SK-N-SH (cell line): ENCODE data around the gene PLEKHA8. TPM values are rescaled to one million over a fixed set of nuclear protein-coding genes. Genes with fewer than 3 reads are reported as not detected.

Experiments
- CTCF ChIA-PET: fragments of 300-600, 350-600 bp; formaldehyde crosslinking; extraction: SDS; loops from one replicate; lab custom pipeline; 2021; lab: Yijun Ruan, JAX
- POLR2A ChIA-PET: fragments of 350-600 bp; sonication (Branson Sonifier 250); formaldehyde crosslinking; extraction: SDS; loops from one replicate; lab custom pipeline; 2020; ENCODE audit warnings: antibody characterized with exemption, inconsistent platforms; lab: Yijun Ruan, JAX
- DNase-seq: peaks from one replicate; pipeline ENCODE4 v3.0.0; 2012
- H2AFZ ChIP-seq: fragments of 200-600 bp; sonication (generic); 2 replicates; pipeline ENCODE4 v1.8.1; 2016; ENCODE audit warnings: antibody characterized with exemption, mild to moderate bottlenecking, low read depth
- H3F3A ChIP-seq: fragments of 200-600 bp; sonication (generic); replicated peaks from 2 replicates; pipeline ENCODE3; 2016; ENCODE audit warnings: antibody characterized with exemption, mild to moderate bottlenecking; ENCODE audit not compliant: insufficient read depth
- H3K27ac ChIP-seq, 2 experiments: fragments of 200-500 bp in 1 of 2; fragments of 200-600 bp in 1 of 2; sonication (Bioruptor generic) in 1 of 2; sonication (generic), shearing (Covaris generic) in 1 of 2; 2 replicates each; pipeline versions ENCODE4 v1.5.1 to v1.6.1; 2014 to 2016; ENCODE audit warnings: low read depth in 2 of 2, inconsistent platforms in 1 of 2, low read length in 1 of 2, mild to moderate bottlenecking in 1 of 2, mixed read lengths in 1 of 2
- H3K27me3 ChIP-seq: fragments of 200-600 bp; sonication (generic), shearing (Covaris generic); 2 replicates; pipeline ENCODE4 v1.6.1; 2016; ENCODE audit warnings: mixed run types; ENCODE audit not compliant: insufficient read depth
- H3K36me3 ChIP-seq, 2 experiments: fragments of 200-500 bp in 1 of 2; fragments of 200-600 bp in 1 of 2; sonication (Bioruptor generic) in 1 of 2; sonication (generic) in 1 of 2; replicated peaks in 1 of 2; 2 replicates each; pipeline versions ENCODE3 to v1.5.1; 2014 to 2016; ENCODE audit warnings: low read length in 1 of 2, mild to moderate bottlenecking in 1 of 2; ENCODE audit not compliant: insufficient read depth in 2 of 2, control insufficient read depth in 1 of 2
- H3K4me1 ChIP-seq, 2 experiments: fragments of 200-500 bp in 1 of 2; fragments of 200-600 bp in 1 of 2; sonication (Bioruptor generic) in 1 of 2; sonication (generic), shearing (Covaris generic) in 1 of 2; 2 replicates each; pipeline versions ENCODE4 v1.5.1 to v1.6.1; 2014 to 2016; ENCODE audit warnings: low read depth in 1 of 2, low read length in 1 of 2, mixed run types in 1 of 2; ENCODE audit not compliant: insufficient read depth in 2 of 2, control insufficient read depth in 1 of 2
- H3K4me2 ChIP-seq: fragments of 200-600 bp; sonication (generic), shearing (Covaris generic); 2 replicates; pipeline ENCODE4 v1.6.1; 2017; ENCODE audit warnings: mixed run types
- H3K4me3 ChIP-seq, 2 experiments: fragments of 200-500 bp in 1 of 2; fragments of 200-600 bp in 1 of 2; sonication (Bioruptor generic) in 1 of 2; sonication (generic), shearing (Covaris generic) in 1 of 2; 2 replicates each; pipeline versions ENCODE4 v1.5.1 to v1.8.1; 2014 to 2016; ENCODE audit warnings: low read depth in 2 of 2, inconsistent platforms in 1 of 2, low read length in 1 of 2, mild to moderate bottlenecking in 1 of 2, mixed read lengths in 1 of 2, moderate library complexity in 1 of 2
- H3K79me2 ChIP-seq: fragments of 200-600 bp; sonication (generic); 2 replicates; pipeline ENCODE4 v1.8.1; 2017; ENCODE audit warnings: mild to moderate bottlenecking; ENCODE audit not compliant: insufficient read depth
- H3K9ac ChIP-seq: fragments of 200-600 bp; sonication (generic); 2 replicates; pipeline ENCODE4 v1.6.1; 2017; ENCODE audit warnings: mixed run types
- H3K9me2 ChIP-seq: fragments of 200-600 bp; sonication (generic); 2 replicates; pipeline ENCODE4 v1.6.1; 2017; ENCODE audit warnings: mixed run types
- H3K9me3 ChIP-seq: fragments of 200-600 bp; sonication (generic); 2 replicates; pipeline ENCODE4 v1.6.1; 2017; ENCODE audit warnings: mixed run types, mild to moderate bottlenecking, moderate library complexity
- H4K20me1 ChIP-seq: fragments of 200-600 bp; sonication (generic); 2 replicates; pipeline ENCODE4 v1.6.1; 2017; ENCODE audit warnings: mild to moderate bottlenecking, mixed run types; ENCODE audit not compliant: insufficient read depth
- FOXJ3 ChIP-seq: sonication (generic); formaldehyde crosslinking; IDR thresholded peaks from 2 replicates; pipeline ENCODE4 v1.5.1; 2020; ENCODE audit warnings: mild to moderate bottlenecking, missing genetic modification reagents
- JUND ChIP-seq: IDR thresholded peaks from 2 replicates; pipeline ENCODE4 v1.4.0; 2012
- RAD21 ChIP-seq: IDR thresholded peaks from 2 replicates; pipeline ENCODE4 v1.6.1; 2012; ENCODE audit warnings: mild to moderate bottlenecking, low read length
- YY1 ChIP-seq: IDR thresholded peaks from 2 replicates; pipeline ENCODE4 v1.4.0; 2012; ENCODE audit warnings: low read depth, mild to moderate bottlenecking
- WGBS: methylation state at CpG from one replicate; pipeline ENCODE4 v1.1.6; 2017; ENCODE audit warnings: low lambda C conversion rate; 5-methylcytosine and 5-hydroxymethylcytosine counted together
- polyA plus RNA-seq, 3 experiments: library from polyadenylated mRNA; depleted of rRNA; stranded (reverse); fragments of >200 nt; gene quantifications; 2 replicates each; pipeline ENCODE4 v1.2.3, GENCODE V29; 2012
- TF ChIP-seq, protein P1 (sequence below): IDR thresholded peaks from 2 replicates; pipeline ENCODE4; 2012
- TF ChIP-seq, protein P2 (sequence below): fragments of 150-350 bp; IDR thresholded peaks from 2 replicates; pipeline ENCODE4 v1.6.1; 2016; ENCODE audit warnings: mild to moderate bottlenecking, low read depth, low read length
- TF ChIP-seq, protein P3 (sequence below): IDR thresholded peaks from 2 replicates; pipeline ENCODE4 v1.4.0; 2012; ENCODE audit warnings: low read depth, borderline replicate concordance
- TF ChIP-seq, protein P4 (sequence below): fragments of 200-600 bp; sonication (generic); IDR thresholded peaks from 2 replicates; pipeline ENCODE4 v1.6.1; 2017; ENCODE audit warnings: antibody characterized with exemption, mild to moderate bottlenecking, moderate library complexity

Gene PLEKHA8
- polyA plus RNA-seq, 1 of the 3 experiments (the other 2 are of a cell fraction), result 4.9 TPM

DNA sequence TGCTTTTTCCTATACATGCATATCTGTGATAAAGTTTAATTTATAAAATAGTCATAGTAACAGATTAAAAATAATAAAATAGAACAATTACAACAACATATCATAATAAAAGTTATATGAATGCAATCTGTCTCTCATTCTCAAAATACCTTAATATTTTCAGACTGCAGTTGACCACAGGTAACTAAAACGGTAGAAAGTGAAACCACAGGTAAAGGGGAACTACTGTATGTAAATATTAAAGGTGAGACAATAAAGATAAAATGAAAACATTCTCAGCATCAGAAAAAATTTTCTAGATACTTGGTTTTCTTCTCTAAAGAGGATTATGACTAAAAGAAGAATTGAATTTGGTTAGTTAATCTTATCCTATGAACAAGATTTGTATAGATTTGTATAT lies 7.7 kb upstream of the PLEKHA8 start:
- POLR2A ChIA-PET, result no interaction called here
- Histone ChIP-seq H4K20me1 (no peaks in the 10 kb centered on the region), H3K79me2 (peaks cover 39% of the 10 kb centered on the region)

DNA sequence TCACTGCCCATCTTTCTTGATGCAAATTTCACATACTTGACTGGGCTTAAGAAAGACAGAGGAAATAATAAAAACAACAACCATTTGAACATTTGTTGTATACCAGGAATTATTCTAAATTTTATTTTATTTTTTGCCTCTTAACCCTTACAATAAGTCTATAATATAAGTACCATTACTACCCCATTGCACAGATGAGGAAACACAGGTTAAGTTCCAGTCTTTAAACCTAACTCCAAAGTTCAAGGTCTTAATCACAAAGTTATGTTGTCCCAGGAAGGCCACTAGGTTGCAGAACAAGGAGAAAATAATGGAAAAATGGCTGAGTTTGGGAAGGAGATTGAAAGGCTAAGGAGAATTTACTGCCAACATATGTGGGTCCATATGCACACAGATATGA lies 5.2 kb upstream of the PLEKHA8 start:
- no peak for DNase-seq
- H3K4me3 ChIP-seq, result no peak overlapping the region
- H3K27ac ChIP-seq, result no peak overlapping the region
- ChIA-PET CTCF (interaction anchor here (2.8 kb wide), 1 partner anchor 39 kb away, joined by 8 read pairs; no protein-coding TSS in a partner anchor), POLR2A (no interaction called here)
- peaks cover 47% of the 10 kb centered on the region for H3K79me2 ChIP-seq
- peaks cover 0 to 14% of the 10 kb centered on the region in 2 experiments; a peak in 2 of 4 replicates for H3K4me1 ChIP-seq
- H3K36me3 ChIP-seq, result peaks cover 8 to 15% of the 10 kb centered on the region in 2 experiments
- no peaks in the 10 kb centered on the region for H4K20me1 ChIP-seq
- TF ChIP-seq YY1 (no peak), RAD21 (no peak), JUND (no peak)
- TF ChIP-seq, protein P1, sequence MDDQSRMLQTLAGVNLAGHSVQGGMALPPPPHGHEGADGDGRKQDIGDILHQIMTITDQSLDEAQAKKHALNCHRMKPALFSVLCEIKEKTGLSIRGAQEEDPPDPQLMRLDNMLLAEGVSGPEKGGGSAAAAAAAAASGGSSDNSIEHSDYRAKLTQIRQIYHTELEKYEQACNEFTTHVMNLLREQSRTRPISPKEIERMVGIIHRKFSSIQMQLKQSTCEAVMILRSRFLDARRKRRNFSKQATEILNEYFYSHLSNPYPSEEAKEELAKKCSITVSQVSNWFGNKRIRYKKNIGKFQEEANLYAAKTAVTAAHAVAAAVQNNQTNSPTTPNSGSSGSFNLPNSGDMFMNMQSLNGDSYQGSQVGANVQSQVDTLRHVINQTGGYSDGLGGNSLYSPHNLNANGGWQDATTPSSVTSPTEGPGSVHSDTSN, result no peak
- TF ChIP-seq, protein P2, sequence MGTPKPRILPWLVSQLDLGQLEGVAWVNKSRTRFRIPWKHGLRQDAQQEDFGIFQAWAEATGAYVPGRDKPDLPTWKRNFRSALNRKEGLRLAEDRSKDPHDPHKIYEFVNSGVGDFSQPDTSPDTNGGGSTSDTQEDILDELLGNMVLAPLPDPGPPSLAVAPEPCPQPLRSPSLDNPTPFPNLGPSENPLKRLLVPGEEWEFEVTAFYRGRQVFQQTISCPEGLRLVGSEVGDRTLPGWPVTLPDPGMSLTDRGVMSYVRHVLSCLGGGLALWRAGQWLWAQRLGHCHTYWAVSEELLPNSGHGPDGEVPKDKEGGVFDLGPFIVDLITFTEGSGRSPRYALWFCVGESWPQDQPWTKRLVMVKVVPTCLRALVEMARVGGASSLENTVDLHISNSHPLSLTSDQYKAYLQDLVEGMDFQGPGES, result no peak
- TF ChIP-seq, protein P3, sequence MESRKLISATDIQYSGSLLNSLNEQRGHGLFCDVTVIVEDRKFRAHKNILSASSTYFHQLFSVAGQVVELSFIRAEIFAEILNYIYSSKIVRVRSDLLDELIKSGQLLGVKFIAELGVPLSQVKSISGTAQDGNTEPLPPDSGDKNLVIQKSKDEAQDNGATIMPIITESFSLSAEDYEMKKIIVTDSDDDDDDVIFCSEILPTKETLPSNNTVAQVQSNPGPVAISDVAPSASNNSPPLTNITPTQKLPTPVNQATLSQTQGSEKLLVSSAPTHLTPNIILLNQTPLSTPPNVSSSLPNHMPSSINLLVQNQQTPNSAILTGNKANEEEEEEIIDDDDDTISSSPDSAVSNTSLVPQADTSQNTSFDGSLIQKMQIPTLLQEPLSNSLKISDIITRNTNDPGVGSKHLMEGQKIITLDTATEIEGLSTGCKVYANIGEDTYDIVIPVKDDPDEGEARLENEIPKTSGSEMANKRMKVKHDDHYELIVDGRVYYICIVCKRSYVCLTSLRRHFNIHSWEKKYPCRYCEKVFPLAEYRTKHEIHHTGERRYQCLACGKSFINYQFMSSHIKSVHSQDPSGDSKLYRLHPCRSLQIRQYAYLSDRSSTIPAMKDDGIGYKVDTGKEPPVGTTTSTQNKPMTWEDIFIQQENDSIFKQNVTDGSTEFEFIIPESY, result no peak
- no peak overlapping the region for H3K4me2 ChIP-seq
- H3K9me3 ChIP-seq, result no peaks in the 10 kb centered on the region
- no peaks in the 10 kb centered on the region for H3K9me2 ChIP-seq
- no peak overlapping the region for H3K9ac ChIP-seq
- H3K27me3 ChIP-seq, result no peaks in the 10 kb centered on the region
- H2AFZ ChIP-seq, result no peak overlapping the region
- peaks cover 11% of the 10 kb centered on the region for H3F3A ChIP-seq

More for the DNA sequence above, 7.7 kb upstream of the PLEKHA8 start:
- H2AFZ ChIP-seq, result no peak overlapping the region
- H3K4me2 ChIP-seq, result no peak overlapping the region
- peaks cover 19 to 24% of the 10 kb centered on the region in 2 experiments for H3K36me3 ChIP-seq
- H3K9me2 ChIP-seq, result no peaks in the 10 kb centered on the region
- TF ChIP-seq, protein P4, sequence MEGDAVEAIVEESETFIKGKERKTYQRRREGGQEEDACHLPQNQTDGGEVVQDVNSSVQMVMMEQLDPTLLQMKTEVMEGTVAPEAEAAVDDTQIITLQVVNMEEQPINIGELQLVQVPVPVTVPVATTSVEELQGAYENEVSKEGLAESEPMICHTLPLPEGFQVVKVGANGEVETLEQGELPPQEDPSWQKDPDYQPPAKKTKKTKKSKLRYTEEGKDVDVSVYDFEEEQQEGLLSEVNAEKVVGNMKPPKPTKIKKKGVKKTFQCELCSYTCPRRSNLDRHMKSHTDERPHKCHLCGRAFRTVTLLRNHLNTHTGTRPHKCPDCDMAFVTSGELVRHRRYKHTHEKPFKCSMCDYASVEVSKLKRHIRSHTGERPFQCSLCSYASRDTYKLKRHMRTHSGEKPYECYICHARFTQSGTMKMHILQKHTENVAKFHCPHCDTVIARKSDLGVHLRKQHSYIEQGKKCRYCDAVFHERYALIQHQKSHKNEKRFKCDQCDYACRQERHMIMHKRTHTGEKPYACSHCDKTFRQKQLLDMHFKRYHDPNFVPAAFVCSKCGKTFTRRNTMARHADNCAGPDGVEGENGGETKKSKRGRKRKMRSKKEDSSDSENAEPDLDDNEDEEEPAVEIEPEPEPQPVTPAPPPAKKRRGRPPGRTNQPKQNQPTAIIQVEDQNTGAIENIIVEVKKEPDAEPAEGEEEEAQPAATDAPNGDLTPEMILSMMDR, result no peak
- no peak for TF ChIP-seq FOXJ3 (CRISPR knock-in tag)
- CTCF ChIA-PET, result no interaction called here
- no peak overlapping the region for H3K27ac ChIP-seq
- no peak for DNase-seq
- H3F3A ChIP-seq, result peaks cover 5% of the 10 kb centered on the region
- no peak overlapping the region for H3K4me3 ChIP-seq
- 94% methylated on average over 1 of the region's 1 CpG for WGBS
- peaks cover 0 to 6% of the 10 kb centered on the region in 2 experiments; a peak in 2 of 4 replicates for H3K4me1 ChIP-seq
- no peak overlapping the region for H3K9ac ChIP-seq
- H3K27me3 ChIP-seq, result no peaks in the 10 kb centered on the region
- no peaks in the 10 kb centered on the region for H3K9me3 ChIP-seq
